ENCODE results near the gene MTA1. TPM values are rescaled to one million over a fixed set of nuclear protein-coding genes. Genes with fewer than 3 reads are reported as not detected.

Gene MTA1
- polyA plus RNA-seq, 3 donors from 2014 or later = 0.82 to 3.0 (median 2.8) TPM

DNA sequence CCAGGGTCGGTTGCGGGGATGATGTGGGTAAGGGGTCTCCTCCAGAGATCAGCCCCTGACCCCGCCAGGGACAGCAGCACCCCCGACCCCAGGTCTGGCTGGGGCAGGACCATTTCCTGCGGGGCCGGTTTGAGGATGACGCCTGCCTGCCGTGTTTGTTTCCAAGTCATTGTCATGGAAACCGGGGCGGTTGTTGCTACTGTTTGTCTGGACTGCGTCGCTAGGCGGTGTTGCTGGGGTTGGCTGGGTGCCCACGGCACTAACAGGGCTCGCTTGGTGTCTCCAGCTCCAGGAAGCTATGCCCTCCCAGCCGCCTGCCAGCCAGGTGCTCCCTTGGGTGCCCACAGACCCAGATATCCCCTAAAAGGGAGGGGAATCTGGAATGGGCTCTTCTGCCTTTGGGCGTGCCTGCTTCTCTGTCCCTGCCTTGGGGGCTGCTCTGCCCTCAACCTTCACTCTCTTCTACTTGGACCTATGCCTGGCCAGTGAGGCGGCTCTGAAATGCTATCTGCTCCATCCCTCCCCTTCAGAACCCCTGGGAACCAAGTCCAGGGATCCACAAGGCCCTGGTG is 62.3 kb downstream of the MTA1 start:
- Mint-ChIP-seq H3K36me3 (no peaks in the 10 kb centered on the region), H3K27ac (peak overlapping the region; percentile 95 to 100 (median 99)), H3K4me1 (peaks cover 30 to 57% of the 10 kb centered on the region in 2 donors), H3K4me3 (peak overlapping the region; percentile 72 to 84 (median 82)), H3K9me3 (no peaks in the 10 kb centered on the region), H3K27me3 (ENCODE audit: low read depth in 3 of 3) (peaks cover 30 to 44% (median 41%) of the 10 kb centered on the region in 3 donors)
- peak; percentile 97 to 99 (median 98) for DNase-seq

DNA sequence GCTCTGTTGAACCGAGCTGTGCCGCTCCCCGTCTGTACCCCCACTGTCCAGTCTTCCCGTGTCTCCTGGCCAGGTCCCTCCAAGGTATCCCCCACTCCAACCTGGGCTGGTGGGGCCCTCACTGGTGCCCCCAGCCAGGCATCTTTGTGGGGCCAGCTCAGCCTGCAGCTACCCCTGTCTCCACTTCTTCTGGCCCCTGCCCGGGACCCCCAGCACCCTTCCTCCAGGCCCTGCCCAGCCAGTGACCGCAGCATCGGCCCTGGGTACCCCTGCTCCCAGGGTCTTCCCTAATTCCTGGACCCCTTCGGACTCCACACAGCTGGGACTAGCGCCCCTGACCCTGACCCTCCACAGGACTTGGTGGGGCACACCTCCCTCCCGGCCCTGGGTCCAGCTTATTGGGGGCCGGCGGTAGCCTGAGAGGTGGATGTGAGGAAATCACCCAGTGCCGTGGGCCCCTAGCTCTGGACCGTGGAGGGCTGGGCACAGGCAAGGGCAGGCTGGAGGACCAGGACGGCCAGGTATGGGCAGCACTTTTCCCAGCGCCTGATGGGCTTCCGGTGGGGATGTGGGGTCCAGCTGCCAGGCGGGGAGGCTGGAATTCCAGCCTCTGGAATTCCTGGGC is 63.0 kb downstream of the MTA1 start:
- peaks cover 29 to 42% (median 39%) of the 10 kb centered on the region in 3 donors for H3K27me3 Mint-ChIP-seq (ENCODE audit: low read depth in 3 of 3)
- H3K4me3 Mint-ChIP-seq = peak overlapping the region; percentile 72 to 84 (median 82)
- H3K9me3 Mint-ChIP-seq = no peaks in the 10 kb centered on the region
- H3K36me3 Mint-ChIP-seq = no peaks in the 10 kb centered on the region
- peak overlapping the region; percentile 95 to 100 (median 99) for H3K27ac Mint-ChIP-seq
- DNase-seq = no peak
- H3K4me1 Mint-ChIP-seq = peaks cover 34 to 53% of the 10 kb centered on the region in 2 donors

DNA sequence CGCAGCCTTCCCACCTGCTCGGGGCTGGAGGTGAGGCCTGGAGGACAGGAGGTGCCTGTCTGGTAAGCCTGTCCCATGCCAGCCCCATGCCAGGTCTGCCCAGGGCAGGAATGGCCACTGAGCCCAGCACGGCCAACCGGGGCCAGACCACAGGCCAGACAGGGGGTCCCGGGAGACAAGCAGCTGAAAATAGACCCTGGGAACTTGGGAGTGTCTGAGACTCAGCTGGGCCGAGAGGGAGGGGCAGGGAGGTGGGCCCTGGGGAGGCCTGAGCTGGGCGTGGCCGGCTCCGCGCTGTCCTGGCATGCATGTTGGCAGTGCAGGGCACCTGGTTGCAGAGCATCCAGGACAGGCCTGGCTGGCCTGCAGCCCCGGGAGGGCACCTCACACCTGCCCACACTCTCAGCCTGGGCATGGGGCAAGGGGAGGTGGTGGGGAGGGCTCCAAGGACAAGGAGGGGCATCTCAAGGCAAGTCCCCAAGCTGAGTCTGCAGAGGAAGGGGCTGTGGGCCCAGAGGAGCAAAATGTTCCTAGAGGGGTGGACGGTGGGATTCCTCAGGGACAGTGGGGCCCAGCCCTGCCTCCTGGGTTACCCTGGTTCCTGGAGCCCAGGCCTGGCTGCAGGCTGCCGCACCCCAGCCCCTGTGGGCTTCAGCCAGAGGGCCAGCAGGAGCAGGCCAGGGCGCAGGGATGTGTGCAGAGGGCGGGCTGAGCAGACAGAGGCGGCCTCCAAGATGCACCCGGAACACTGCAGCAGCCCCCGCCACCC is 63.9 kb downstream of the MTA1 start:
- peak overlapping the region in 5 of 6 donors; percentile 59 to 100 (median 99) for H3K27ac Mint-ChIP-seq
- no peak overlapping the region for H3K4me3 Mint-ChIP-seq
- H3K36me3 Mint-ChIP-seq = no peaks in the 10 kb centered on the region
- H3K4me1 Mint-ChIP-seq = peaks cover 38 to 60% of the 10 kb centered on the region in 2 donors
- H3K27me3 Mint-ChIP-seq (ENCODE audit: low read depth in 3 of 3) = peaks cover 32 to 45% (median 44%) of the 10 kb centered on the region in 3 donors
- no peaks in the 10 kb centered on the region for H3K9me3 Mint-ChIP-seq
- DNase-seq = no peak

DNA sequence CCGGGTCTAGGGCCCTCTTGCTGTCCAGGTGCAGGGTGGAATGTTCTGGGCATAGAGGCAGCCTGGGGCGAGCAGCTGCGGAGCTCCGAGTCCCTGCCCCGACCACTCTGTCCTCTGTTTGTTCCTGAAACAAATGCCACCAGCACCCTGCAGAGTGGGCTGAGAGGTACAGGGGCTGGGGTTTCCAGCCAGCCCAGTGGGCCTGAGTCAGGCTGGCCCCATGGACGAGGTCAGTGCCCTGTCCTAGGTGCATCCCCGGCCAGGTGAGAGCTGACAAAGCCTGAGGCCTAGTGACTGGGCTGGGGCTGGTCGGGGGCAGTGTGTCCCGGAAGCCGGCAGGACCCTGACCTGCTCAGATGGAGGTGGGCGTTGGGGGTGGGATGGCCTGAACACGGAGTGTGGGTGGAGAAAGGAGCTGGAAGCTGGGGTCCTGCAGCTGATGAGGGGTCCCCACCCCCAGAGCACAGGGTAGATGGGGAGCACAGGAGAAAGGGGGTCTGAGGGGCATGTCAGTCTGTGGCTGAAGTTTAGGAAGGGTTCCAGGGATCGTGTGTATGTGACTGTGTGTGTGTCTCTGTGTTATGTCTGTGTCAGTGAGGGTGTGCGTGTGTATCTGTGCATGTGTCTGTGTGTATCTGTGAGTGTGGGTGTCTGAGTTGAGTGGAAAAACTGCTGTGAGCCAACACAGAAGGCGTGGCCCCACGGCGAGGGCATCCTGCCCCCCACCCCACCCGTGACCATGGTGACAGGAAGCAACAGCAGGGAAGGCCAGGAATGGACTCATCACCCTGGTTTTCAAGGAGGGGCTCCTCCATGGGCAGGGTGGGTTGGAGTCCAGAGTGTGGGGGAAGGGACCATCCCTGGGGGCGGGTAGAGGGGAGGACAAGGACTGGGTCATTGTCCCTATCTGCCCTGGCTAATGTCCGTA is 64.7 kb downstream of the MTA1 start:
- Mint-ChIP-seq H3K4me1 (peaks cover 39 to 66% of the 10 kb centered on the region in 2 donors), H3K36me3 (no peaks in the 10 kb centered on the region), H3K4me3 (peak overlapping the region in 4 of 5 donors; percentile 43 to 64 (median 52)), H3K9me3 (no peaks in the 10 kb centered on the region), H3K27ac (peak overlapping the region; percentile 73 to 97 (median 93)), H3K27me3 (ENCODE audit: low read depth in 3 of 3) (peaks cover 33 to 48% (median 47%) of the 10 kb centered on the region in 3 donors)
- peak; percentile 42 to 58 (median 50) for DNase-seq

DNA sequence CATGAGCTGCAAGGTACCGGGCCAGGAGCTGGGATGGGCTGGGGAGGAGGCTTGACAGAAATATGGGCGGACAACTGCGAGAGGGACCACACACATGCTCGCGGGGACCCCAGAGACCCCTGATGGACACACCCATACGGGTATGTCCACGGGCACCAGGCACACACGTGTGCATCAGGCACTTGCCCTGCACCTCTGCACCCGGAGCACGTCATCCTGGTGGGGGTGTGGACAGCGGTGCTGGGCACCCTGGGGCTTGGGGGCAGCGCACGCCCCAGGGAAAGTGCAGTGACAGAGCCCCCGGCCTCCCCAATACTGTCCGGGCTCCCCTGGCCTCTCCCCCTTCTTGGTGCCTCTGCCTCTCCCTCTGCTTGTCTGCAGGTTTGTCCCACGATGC is 65.4 kb downstream of the MTA1 start:
- Mint-ChIP-seq H3K9me3 (no peaks in the 10 kb centered on the region), H3K4me3 (peak overlapping the region in 2 of 5 donors; percentile 7 to 80), H3K27ac (peak overlapping the region; percentile 79 to 97 (median 93)), H3K4me1 (peaks cover 45 to 64% of the 10 kb centered on the region in 2 donors), H3K36me3 (no peaks in the 10 kb centered on the region), H3K27me3 (ENCODE audit: low read depth in 3 of 3) (peaks cover 35 to 53% (median 50%) of the 10 kb centered on the region in 3 donors)
- DNase-seq = no peak

DNA sequence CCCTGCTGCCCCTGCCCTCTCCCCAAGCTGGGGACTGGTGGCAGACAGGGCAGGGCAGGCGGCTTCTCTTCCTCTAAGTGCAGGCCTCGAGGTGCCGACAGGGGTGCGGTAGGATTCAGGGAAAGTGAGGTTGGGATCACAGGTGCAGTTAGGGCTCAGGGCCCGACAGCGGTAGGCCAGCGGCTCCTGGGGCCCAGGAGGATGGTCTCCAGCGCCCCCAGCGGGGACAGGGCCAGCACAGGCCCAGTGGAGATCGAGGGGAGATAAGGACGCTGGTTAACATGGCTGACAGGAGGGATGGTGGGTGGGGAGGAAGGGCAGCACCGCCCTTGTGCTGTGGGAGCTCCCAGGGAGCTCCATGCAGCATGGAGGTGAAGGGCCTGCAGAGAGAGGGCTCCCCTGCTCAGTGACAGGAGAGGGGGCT is 66.1 kb downstream of the MTA1 start:
- Mint-ChIP-seq H3K36me3 (no peaks in the 10 kb centered on the region), H3K4me1 (peaks cover 43 to 61% of the 10 kb centered on the region in 2 donors), H3K27ac (peak overlapping the region; percentile 79 to 96 (median 92)), H3K4me3 (peak overlapping the region; percentile 77 to 87 (median 82)), H3K9me3 (no peaks in the 10 kb centered on the region), H3K27me3 (ENCODE audit: low read depth in 3 of 3) (peaks cover 32 to 56% (median 51%) of the 10 kb centered on the region in 3 donors)
- DNase-seq = peak; percentile 71 to 78 (median 77)

DNA sequence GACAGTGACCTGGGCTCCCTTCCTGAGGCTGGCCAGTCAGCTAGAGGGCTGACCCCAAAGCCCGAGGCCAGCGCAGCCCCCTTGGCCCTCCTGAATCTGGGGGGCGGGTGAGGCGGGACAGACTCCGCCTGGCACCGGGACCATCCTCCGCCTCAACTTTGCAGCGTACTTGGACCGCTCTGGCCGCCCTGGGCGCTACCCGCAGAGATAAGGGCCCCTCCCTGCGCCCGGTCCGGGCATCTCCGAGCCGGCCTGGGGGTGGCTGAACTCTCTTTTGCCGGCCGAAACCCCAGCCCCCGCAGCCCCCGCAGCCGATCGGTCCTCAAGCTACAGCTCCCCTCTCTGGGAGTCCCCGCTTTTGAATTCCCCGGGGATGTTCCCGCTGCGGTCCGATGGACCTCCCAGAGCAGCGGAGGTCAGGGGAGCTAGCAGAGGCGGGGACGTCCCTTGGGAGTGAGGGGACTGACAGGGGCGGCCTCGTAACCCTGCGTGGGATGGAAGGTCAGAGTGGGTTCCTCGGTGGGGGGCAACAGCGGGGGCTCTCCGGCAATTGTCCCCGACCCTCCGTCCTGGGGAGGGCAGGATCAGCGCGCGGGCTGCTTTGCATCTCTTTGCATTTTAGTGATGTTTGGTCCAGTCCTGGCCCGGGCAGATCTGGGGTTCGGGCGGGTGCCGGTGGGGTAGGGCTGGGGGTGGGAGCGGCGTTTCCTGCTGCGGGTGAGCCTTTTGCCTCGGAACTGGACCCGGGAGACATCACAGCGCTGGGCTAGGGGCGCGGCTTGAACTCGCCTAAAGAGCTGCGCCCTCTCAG is 66.7 kb downstream of the MTA1 start, which contains the start of gene CRIP1:
Gene CRIP1 (plus strand): TSS at position 724 of the 811 bp plus-strand sequence. CDS start 374 bp downstream, outside the sequence.
- DNase-seq = peak in 2 of 3 donors; percentile 34 to 43
- Mint-ChIP-seq H3K36me3 (no peaks in the 10 kb centered on the region), H3K27me3 (ENCODE audit: low read depth in 3 of 3) (peaks cover 30 to 54% (median 49%) of the 10 kb centered on the region in 3 donors), H3K27ac (peak within 1 kb of the TSS; percentile 85 to 96 (median 94)), H3K4me3 (peak within 1 kb of the TSS; percentile 87 to 91 (median 87)), H3K4me1 (peaks cover 38 to 58% of the 10 kb centered on the region in 2 donors), H3K9me3 (no peaks in the 10 kb centered on the region)

DNA sequence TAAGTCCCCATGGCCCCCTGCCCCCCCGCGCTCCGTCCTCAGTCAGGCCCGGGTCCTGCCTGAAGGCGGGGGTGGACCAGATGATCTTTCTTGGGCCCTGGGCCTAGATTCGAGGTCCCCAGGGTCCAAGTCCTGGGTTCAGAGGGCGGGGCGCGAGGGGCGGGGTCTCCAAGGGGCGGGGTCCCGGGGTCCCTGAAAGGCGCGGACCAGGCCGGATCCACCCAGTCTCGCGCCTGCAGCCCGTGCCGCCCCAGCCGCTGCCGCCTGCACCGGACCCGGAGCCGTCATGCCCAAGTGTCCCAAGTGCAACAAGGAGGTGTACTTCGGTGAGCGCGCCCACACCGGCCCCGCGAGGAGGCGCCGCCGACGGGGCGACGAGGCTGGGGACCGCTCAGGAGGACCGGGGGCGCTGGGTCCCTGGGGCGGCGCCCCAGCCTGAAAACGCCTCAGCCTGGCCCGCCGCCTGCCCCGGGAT is 67.4 kb downstream of the MTA1 start:
- Mint-ChIP-seq H3K4me3 (peak overlapping the region; percentile 87 to 91 (median 87)), H3K27me3 (ENCODE audit: low read depth in 3 of 3) (peaks cover 30 to 55% (median 49%) of the 10 kb centered on the region in 3 donors), H3K27ac (peak overlapping the region; percentile 69 to 96 (median 94)), H3K4me1 (peaks cover 37 to 56% of the 10 kb centered on the region in 2 donors), H3K9me3 (no peaks in the 10 kb centered on the region), H3K36me3 (no peaks in the 10 kb centered on the region)
- peak; percentile 70 to 73 (median 72) for DNase-seq

DNA sequence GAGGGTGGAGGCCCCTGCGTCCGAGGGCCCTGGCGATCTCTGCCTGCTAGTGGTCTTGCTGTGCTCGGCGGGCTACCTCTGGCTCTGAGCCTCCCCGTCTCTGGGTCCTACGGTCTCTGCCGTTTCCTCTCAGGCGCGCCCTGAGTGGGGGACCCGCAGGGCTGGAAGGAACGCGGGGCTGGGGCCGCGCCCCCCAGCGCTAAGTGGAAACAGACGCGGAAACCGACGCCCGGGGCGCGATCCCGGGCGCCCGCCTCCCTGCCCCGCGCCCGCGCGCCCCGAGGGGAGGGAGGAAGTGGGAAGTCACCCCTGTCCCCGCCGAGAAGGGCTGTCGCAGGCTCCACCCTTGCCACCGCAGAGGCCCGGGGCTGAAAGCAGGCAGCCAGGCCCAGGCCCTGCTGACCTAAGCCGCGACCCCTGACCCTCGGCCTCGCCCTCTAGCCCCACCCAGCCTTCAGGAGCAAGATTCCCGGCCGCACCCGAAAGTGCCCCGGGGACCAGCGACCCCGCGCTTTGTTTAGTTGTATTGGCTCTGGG is 67.9 kb downstream of the MTA1 start:
- Mint-ChIP-seq H3K4me3 (peak overlapping the region; percentile 85 to 91 (median 87)), H3K27ac (peak overlapping the region; percentile 85 to 96 (median 94)), H3K4me1 (peaks cover 33 to 51% of the 10 kb centered on the region in 2 donors)

DNA sequence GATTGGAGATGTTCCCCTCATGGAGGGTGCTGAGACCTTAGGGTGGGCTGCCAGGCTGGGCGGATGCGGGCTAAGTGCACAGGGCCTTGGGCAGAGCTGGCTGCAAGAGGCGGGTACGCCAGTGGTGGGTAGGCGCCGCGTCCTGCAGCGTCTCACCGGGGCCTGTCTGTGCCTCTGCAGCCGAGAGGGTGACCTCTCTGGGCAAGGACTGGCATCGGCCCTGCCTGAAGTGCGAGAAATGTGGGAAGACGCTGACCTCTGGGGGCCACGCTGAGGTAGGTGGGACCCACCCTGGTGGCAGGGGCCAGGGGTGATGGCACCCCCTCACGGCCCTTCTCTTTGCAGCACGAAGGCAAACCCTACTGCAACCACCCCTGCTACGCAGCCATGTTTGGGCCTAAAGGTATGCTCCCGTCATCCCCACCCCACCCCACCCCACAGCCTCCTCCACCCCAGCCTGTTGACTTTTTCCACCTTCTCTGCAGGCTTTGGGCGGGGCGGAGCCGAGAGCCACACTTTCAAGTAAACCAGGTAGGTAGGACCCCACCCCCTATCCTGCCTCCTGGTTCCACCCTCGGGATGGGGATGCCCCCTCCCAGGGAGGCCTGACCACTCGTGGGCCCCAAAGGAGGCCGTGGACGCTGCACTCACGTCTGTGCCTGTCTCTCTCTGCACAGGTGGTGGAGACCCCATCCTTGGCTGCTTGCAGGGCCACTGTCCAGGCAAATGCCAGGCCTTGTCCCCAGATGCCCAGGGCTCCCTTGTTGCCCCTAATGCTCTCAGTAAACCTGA is 68.6 kb downstream of the MTA1 start:
- no peaks in the 10 kb centered on the region for H3K9me3 Mint-ChIP-seq
- peaks cover 26 to 56% (median 47%) of the 10 kb centered on the region in 3 donors for H3K27me3 Mint-ChIP-seq (ENCODE audit: low read depth in 3 of 3)
- DNase-seq = no peak
- peak overlapping the region; percentile 85 to 92 (median 89) for H3K4me3 Mint-ChIP-seq
- peak overlapping the region; percentile 85 to 97 (median 94) for H3K27ac Mint-ChIP-seq
- H3K36me3 Mint-ChIP-seq = no peaks in the 10 kb centered on the region
- H3K4me1 Mint-ChIP-seq = peaks cover 33 to 48% of the 10 kb centered on the region in 2 donors

More for the DNA sequence above, 67.9 kb downstream of the MTA1 start:
- no peaks in the 10 kb centered on the region for H3K9me3 Mint-ChIP-seq
- H3K36me3 Mint-ChIP-seq = no peaks in the 10 kb centered on the region
- H3K27me3 Mint-ChIP-seq (ENCODE audit: low read depth in 3 of 3) = peaks cover 26 to 56% (median 47%) of the 10 kb centered on the region in 3 donors
- peak; percentile 89 for DNase-seq
